SK-N-SH (cell line): ENCODE results near the gene CRMP1.

Experiments used
- CTCF ChIP-seq: fragments of 200-600 bp; sonication (generic); IDR thresholded peaks from 2 replicates; pipeline ENCODE4 v1.6.1; 2017; ENCODE audit warnings: antibody characterized with exemption, mild to moderate bottlenecking, moderate library complexity
- EZH2phosphoT487 ChIP-seq: fragments of 200-600 bp; sonication (generic); IDR thresholded peaks from 2 replicates; pipeline ENCODE4 v1.6.1; 2017; ENCODE audit warnings: low read depth, mixed run types, mild to moderate bottlenecking, antibody characterized with exemption, moderate library complexity, borderline replicate concordance
- GABPA ChIP-seq: IDR thresholded peaks from 2 replicates; pipeline ENCODE4 v1.4.0; 2012; ENCODE audit warnings: low read depth, mild to moderate bottlenecking
- MAX ChIP-seq: IDR thresholded peaks from 2 replicates; pipeline ENCODE4 v1.4.0; 2012; ENCODE audit warnings: low read depth
- POLR2AphosphoS5 ChIP-seq: IDR thresholded peaks from 2 replicates; pipeline ENCODE4 v1.6.1; 2012; ENCODE audit warnings: low read depth, low read length
- SIN3A ChIP-seq: IDR thresholded peaks from 2 replicates; pipeline ENCODE4 v1.6.1; 2012; ENCODE audit warnings: low read depth, mild to moderate bottlenecking, low read length, moderate library complexity, borderline replicate concordance
- TAF1 ChIP-seq: IDR thresholded peaks from 2 replicates; pipeline ENCODE4 v1.6.1; 2012; ENCODE audit warnings: low read depth, mild to moderate bottlenecking, low read length, moderate library complexity, borderline replicate concordance
- TEAD4 ChIP-seq: IDR thresholded peaks from 2 replicates; pipeline ENCODE4 v1.4.0; 2012; ENCODE audit warnings: mild to moderate bottlenecking, borderline replicate concordance; ENCODE audit not compliant: insufficient read depth
- USF1 ChIP-seq: IDR thresholded peaks from 2 replicates; pipeline ENCODE4 v1.4.0; 2012; ENCODE audit warnings: low read depth, borderline replicate concordance
- YY1 ChIP-seq: IDR thresholded peaks from 2 replicates; pipeline ENCODE4 v1.4.0; 2012; ENCODE audit warnings: low read depth, mild to moderate bottlenecking

- TF ChIP-seq CTCF = no peak
- TF ChIP-seq GABPA = no peak
- TF ChIP-seq TAF1 = no peak
- TF ChIP-seq USF1 = no peak
- no peak for TF ChIP-seq POLR2AphosphoS5
- no peak for TF ChIP-seq SIN3A
- no peak for TF ChIP-seq EZH2phosphoT487
- TF ChIP-seq YY1 = no peak
- no peak for TF ChIP-seq TEAD4
- no peak for TF ChIP-seq MAX
Observed at GRCh38 chr4:5893004-5893580, at the start of gene CRMP1.
